K562 (cell line): Measurements from ENCODE around the gene CDCP1. TPM values are rescaled to one million over a fixed set of nuclear protein-coding genes. Genes with fewer than 3 reads are reported as not detected.
A peak's percentile ranks its signal among the peaks of the same experiment; 100 is the strongest.

Experiments used
- ARID3B ChIP-seq: fragments of 250-450 bp; sonication (Bioruptor Pico); IDR thresholded peaks from 2 replicates; pipeline ENCODE4 v1.4.0; 2020; ENCODE audit warnings: borderline replicate concordance
- JUN ChIP-seq, 2 experiments: sonication (generic) in 1 of 2; formaldehyde crosslinking in 1 of 2; IDR thresholded peaks; 2 replicates each; pipeline versions ENCODE4 v1.6.1 to v1.8.0; 2012 to 2022; ENCODE audit warnings: borderline replicate concordance in 2 of 2, mild to moderate bottlenecking in 2 of 2, improper control_type of control experiment in 1 of 2, low read depth in 1 of 2, low read length in 1 of 2, missing genetic modification reagents in 1 of 2
- NR3C1 ChIP-seq: sonication (generic); formaldehyde crosslinking; IDR thresholded peaks from 2 replicates; pipeline ENCODE4 v1.8.1; 2022; ENCODE audit warnings: missing genetic modification reagents
- SIRT6 ChIP-seq: IDR thresholded peaks from one replicate; pipeline ENCODE4 v1.6.1; 2012; ENCODE audit warnings: low read depth, mild to moderate bottlenecking, control low read depth, inconsistent platforms, low read length, moderate library complexity
- SOX6 ChIP-seq: fragments of 450-650 bp; IDR thresholded peaks from 2 replicates; pipeline ENCODE4 v1.6.1; 2014; ENCODE audit warnings: mild to moderate bottlenecking
- ZC3H11A ChIP-seq: IDR thresholded peaks from 2 replicates; pipeline ENCODE4 v1.6.1; 2012; ENCODE audit warnings: low read depth, low read length, improper control_type of control experiment
- ZNF398 ChIP-seq: fragments of 250-450 bp; sonication (Bioruptor Pico); IDR thresholded peaks from 2 replicates; pipeline ENCODE4 v1.8.0; 2021; ENCODE audit warnings: moderate library complexity, mild to moderate bottlenecking, inconsistent platforms
- ZNF589 ChIP-seq: fragments of 200-800 bp; sonication (Bioruptor generic); IDR thresholded peaks from 2 replicates; pipeline ENCODE4 v1.6.1; 2016; ENCODE audit warnings: low read depth, missing genetic modification characterization, missing compliant biosample characterization
- ZNF639 ChIP-seq, 2 experiments: fragments of 200-800 bp in 1 of 2; sonication (Bioruptor generic) in 1 of 2; sonication (generic) in 1 of 2; formaldehyde crosslinking in 1 of 2; IDR thresholded peaks in 1 of 2; conservative IDR thresholded peaks in 1 of 2; 2 replicates each; pipeline versions ENCODE4 v1.5.0 to v1.6.1; 2016 to 2020; ENCODE audit warnings: missing compliant biosample characterization in 1 of 2, missing genetic modification characterization in 1 of 2, missing genetic modification reagents in 1 of 2
- ZNF644 ChIP-seq: fragments of 200-800 bp; sonication (Bioruptor generic); IDR thresholded peaks from 2 replicates; pipeline ENCODE4 v1.6.1; 2016; ENCODE audit warnings: low read depth, missing genetic modification characterization, missing compliant biosample characterization
- ZSCAN32 ChIP-seq: fragments of 450-650 bp; formaldehyde crosslinking; IDR thresholded peaks from 2 replicates; pipeline ENCODE4 v1.4.0; 2020; ENCODE audit warnings: mild to moderate bottlenecking, moderate library complexity
- polyA plus RNA-seq, 8 experiments: library from polyadenylated mRNA; depleted of rRNA in 4 of 8; stranded (reverse) in 5 of 8; unstranded in 3 of 8; fragments of >200 nt; fragmentation: Nextera tagmentation in 2 of 8; fragmentation: Illumina TruSeq in 1 of 8; extraction: Ambion mirVana in 2 of 8; extraction: Trizol in 1 of 8; gene quantifications; 2 replicates each; pipeline versions ENCODE4 v1.2.1 to v1.2.3, GENCODE V29; 2011 to 2014; ENCODE audit warnings: inconsistent platforms in 1 of 8, missing spikeins in 1 of 8
- total RNA-seq, 7 experiments: library from RNA; depleted of rRNA in 6 of 7; stranded (reverse); fragments of >200 nt in 6 of 7; fragmentation: Illumina TruSeq in 2 of 7; extraction: Trizol in 2 of 7; gene quantifications; 2 replicates each; pipeline versions ENCODE4 v1.2.1 to v1.2.3, GENCODE V29; 2011 to 2021; ENCODE audit warnings: low replicate concordance in 1 of 7
- TF ChIP-seq, protein P1 (sequence below): fragments of 250-450 bp; sonication (Bioruptor Pico); IDR thresholded peaks from 2 replicates; pipeline ENCODE4 v1.9.0; 2021; ENCODE audit warnings: mild to moderate bottlenecking, inconsistent platforms
- TF ChIP-seq, protein P2 (sequence below): fragments of 200-800 bp; sonication (Bioruptor generic); IDR thresholded peaks from 2 replicates; pipeline ENCODE4 v1.6.1; 2017; ENCODE audit warnings: missing genetic modification characterization, missing compliant biosample characterization
- TF ChIP-seq, protein P3 (sequence below): fragments of 200-800 bp; sonication (Bioruptor generic); IDR thresholded peaks from 2 replicates; pipeline ENCODE4 v1.6.1; 2017; ENCODE audit warnings: missing genetic modification characterization, missing compliant biosample characterization

The CDCP1 gene
- total and polyA plus RNA-seq, 9 of the 15 experiments (the other 6 are each of a cell fraction or from before 2014, with no cell fraction given): 3.9 to 16.4 (median 5.2) TPM

DNA sequence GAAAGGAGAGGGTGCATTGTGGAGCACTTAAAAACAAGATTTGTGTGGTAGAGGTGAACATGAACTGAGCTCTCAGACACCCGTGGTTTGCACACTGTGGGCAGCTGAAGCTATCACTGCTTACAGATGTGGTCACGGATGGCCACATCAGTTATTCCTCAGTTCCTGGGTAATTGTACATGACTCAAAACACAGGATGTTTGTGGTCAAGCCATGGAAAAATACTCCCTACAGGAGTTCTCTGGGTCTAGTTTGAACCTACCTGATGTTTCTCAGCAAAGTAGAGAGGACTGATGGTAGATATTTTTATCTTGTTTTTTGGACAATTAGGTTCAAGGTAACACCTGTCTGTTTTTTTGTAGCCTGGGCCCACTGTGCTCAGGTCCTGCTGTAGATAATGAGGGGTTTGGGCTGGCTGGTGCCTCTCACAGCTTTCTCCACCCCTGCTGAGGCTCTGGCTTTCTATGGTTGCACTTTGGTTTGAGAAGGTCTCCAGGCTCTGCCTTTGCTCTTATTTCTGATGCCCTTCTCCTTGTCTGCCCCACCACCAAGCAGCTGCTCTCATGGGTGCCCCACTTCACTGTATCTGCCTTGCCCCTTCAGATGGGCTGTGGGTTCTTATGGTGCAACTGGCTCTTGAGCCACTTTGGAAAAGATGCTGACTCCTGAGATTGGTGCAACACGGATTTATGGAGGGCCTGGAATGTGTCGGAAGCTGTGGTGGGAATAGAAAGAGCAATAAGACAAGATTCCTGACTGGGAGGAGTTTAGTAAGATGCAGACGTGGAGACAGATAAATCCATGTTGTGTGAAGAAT, 40.1 kb downstream of the CDCP1 start (continued):
- TF ChIP-seq ZSCAN32 (CRISPR knock-in tag) (peak; percentile 83), SOX6 (peak; percentile 68), ZC3H11A (no peak), SIRT6 (no peak), ZNF639 (CRISPR knock-in tag; conservative IDR thresholded peaks at IDR 0.05 in 1 of 2, IDR thresholded peaks at IDR 0.05 in 1 of 2) (peak in 1 of 2 experiments; percentile 90; a peak in 2 of 4 replicates), ZNF398 (CRISPR knock-in tag) (peak; percentile 57), ARID3B (0 out of 2 replicates have a peak, but pooled peaks have one; percentile 8), ZNF589 (peak; percentile 99), JUN (IDR thresholded peaks at IDR 0.05; ENCODE audit: borderline replicate concordance, low read depth, low read length) (peak; percentile 52; the same call in 1 of the 2 replicates), JUN (CRISPR knock-in tag; IDR thresholded peaks at IDR 0.05; ENCODE audit: borderline replicate concordance) (no peak), ZNF644 (tag) (peak; percentile 70; the same call in 1 of the 2 replicates), NR3C1 (CRISPR knock-in tag) (no peak)
- TF ChIP-seq, protein P1, sequence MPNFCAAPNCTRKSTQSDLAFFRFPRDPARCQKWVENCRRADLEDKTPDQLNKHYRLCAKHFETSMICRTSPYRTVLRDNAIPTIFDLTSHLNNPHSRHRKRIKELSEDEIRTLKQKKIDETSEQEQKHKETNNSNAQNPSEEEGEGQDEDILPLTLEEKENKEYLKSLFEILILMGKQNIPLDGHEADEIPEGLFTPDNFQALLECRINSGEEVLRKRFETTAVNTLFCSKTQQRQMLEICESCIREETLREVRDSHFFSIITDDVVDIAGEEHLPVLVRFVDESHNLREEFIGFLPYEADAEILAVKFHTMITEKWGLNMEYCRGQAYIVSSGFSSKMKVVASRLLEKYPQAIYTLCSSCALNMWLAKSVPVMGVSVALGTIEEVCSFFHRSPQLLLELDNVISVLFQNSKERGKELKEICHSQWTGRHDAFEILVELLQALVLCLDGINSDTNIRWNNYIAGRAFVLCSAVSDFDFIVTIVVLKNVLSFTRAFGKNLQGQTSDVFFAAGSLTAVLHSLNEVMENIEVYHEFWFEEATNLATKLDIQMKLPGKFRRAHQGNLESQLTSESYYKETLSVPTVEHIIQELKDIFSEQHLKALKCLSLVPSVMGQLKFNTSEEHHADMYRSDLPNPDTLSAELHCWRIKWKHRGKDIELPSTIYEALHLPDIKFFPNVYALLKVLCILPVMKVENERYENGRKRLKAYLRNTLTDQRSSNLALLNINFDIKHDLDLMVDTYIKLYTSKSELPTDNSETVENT: no peak
- TF ChIP-seq, protein P2, sequence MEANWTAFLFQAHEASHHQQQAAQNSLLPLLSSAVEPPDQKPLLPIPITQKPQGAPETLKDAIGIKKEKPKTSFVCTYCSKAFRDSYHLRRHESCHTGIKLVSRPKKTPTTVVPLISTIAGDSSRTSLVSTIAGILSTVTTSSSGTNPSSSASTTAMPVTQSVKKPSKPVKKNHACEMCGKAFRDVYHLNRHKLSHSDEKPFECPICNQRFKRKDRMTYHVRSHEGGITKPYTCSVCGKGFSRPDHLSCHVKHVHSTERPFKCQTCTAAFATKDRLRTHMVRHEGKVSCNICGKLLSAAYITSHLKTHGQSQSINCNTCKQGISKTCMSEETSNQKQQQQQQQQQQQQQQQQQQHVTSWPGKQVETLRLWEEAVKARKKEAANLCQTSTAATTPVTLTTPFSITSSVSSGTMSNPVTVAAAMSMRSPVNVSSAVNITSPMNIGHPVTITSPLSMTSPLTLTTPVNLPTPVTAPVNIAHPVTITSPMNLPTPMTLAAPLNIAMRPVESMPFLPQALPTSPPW (CRISPR knock-in tag): peak; percentile 43
- TF ChIP-seq, protein P3, sequence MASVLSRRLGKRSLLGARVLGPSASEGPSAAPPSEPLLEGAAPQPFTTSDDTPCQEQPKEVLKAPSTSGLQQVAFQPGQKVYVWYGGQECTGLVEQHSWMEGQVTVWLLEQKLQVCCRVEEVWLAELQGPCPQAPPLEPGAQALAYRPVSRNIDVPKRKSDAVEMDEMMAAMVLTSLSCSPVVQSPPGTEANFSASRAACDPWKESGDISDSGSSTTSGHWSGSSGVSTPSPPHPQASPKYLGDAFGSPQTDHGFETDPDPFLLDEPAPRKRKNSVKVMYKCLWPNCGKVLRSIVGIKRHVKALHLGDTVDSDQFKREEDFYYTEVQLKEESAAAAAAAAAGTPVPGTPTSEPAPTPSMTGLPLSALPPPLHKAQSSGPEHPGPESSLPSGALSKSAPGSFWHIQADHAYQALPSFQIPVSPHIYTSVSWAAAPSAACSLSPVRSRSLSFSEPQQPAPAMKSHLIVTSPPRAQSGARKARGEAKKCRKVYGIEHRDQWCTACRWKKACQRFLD (CRISPR knock-in tag): peak; percentile 98; the same call in 1 of the 2 replicates
